Osteoblast (primary cell): ENCODE data around the gene FGF12. TPM values are rescaled to one million over a fixed set of nuclear protein-coding genes. Genes with fewer than 3 reads are reported as not detected.

ENCODE experiments used
- DNase-seq: peaks from one replicate; pipeline ENCODE4 v3.0.0; 2011; ENCODE audit warnings: low spot score, mixed read lengths; ENCODE audit not compliant: insufficient read length; ENCODE audit errors: missing footprints
- H2AFZ ChIP-seq: 2 replicates; pipeline ENCODE4 v1.6.0; 2011; ENCODE audit warnings: mild to moderate bottlenecking, low read length
- H3K27ac ChIP-seq: 2 replicates; pipeline ENCODE4 v1.5.1; 2011; ENCODE audit warnings: mild to moderate bottlenecking, low read depth, low read length, moderate library complexity
- H3K27me3 ChIP-seq: 2 replicates; pipeline ENCODE4 v1.6.0; 2012; ENCODE audit warnings: mild to moderate bottlenecking, control low read depth, inconsistent platforms, low read length, moderate library complexity; ENCODE audit not compliant: insufficient read depth
- H3K36me3 ChIP-seq: 2 replicates; pipeline ENCODE4 v1.5.1; 2011; ENCODE audit warnings: mild to moderate bottlenecking, low read length, control low read depth, moderate library complexity; ENCODE audit not compliant: insufficient read depth
- H3K4me1 ChIP-seq: 2 replicates; pipeline ENCODE4 v1.5.1; 2011; ENCODE audit warnings: mild to moderate bottlenecking, low read length, control low read depth, moderate library complexity; ENCODE audit not compliant: insufficient read depth
- H3K4me2 ChIP-seq: 2 replicates; pipeline ENCODE4 v1.6.0; 2011; ENCODE audit warnings: mild to moderate bottlenecking, low read length; ENCODE audit not compliant: insufficient read depth
- H3K4me3 ChIP-seq: fragments of 200-600 bp; sonication (generic); 3 replicates; pipeline ENCODE4 v1.5.1; 2012; ENCODE audit warnings: mild to moderate bottlenecking, low read length, inconsistent platforms; ENCODE audit not compliant: insufficient read depth
- H3K79me2 ChIP-seq: 2 replicates; pipeline ENCODE4 v1.6.0; 2012; ENCODE audit warnings: mild to moderate bottlenecking, low read length, control low read depth, inconsistent platforms; ENCODE audit not compliant: insufficient read depth
- H3K9me3 ChIP-seq: 2 replicates; pipeline ENCODE4 v1.5.1; 2011; ENCODE audit warnings: low read depth, low read length, control low read depth
- H4K20me1 ChIP-seq: 2 replicates; pipeline ENCODE4 v1.6.0; 2012; ENCODE audit warnings: mild to moderate bottlenecking, low read length, control low read depth; ENCODE audit not compliant: insufficient read depth
- total RNA-seq: library from RNA; depleted of rRNA; stranded (reverse); fragments of >200 nt; gene quantifications from 2 replicates; pipeline ENCODE4 v1.2.3, GENCODE V29; 2012
- TF ChIP-seq, protein P1 (sequence below): IDR thresholded peaks from 2 replicates; pipeline ENCODE4 v1.5.1; 2011; ENCODE audit warnings: mild to moderate bottlenecking, low read depth, low read length, moderate library complexity; ENCODE audit errors: extremely low read depth

FGF12 gene
- total RNA-seq, 1 donor: not detected

DNA sequence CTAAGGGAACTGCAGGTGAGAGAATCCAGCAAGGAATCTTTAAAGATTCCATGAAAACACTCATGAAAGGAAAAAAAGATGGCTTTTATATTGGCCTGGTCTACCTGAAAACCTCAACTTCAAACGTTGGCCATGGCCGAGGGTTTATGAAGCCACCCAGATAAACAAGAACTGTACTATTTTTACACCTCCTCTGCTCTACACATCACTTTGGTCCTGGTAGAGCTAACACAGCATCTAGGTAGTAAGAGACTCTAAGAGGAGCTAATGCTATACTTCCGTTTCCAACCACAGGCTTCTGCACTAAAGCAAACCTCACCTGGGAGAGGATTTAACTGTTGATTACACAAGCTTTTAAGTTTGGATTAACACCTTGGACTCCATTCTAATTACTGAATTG, 466.2 kb downstream of the FGF12 start:
- Histone ChIP-seq H3K4me2 (no peak overlapping the region), H3K27ac (no peak overlapping the region), H3K4me1 (no peaks in the 10 kb centered on the region), H3K4me3 (no peak overlapping the region), H3K36me3 (no peaks in the 10 kb centered on the region), H3K27me3 (no peaks in the 10 kb centered on the region), H3K79me2 (no peaks in the 10 kb centered on the region), H4K20me1 (no peaks in the 10 kb centered on the region), H3K9me3 (no peaks in the 10 kb centered on the region), H2AFZ (no peak overlapping the region)
- TF ChIP-seq, protein P1, sequence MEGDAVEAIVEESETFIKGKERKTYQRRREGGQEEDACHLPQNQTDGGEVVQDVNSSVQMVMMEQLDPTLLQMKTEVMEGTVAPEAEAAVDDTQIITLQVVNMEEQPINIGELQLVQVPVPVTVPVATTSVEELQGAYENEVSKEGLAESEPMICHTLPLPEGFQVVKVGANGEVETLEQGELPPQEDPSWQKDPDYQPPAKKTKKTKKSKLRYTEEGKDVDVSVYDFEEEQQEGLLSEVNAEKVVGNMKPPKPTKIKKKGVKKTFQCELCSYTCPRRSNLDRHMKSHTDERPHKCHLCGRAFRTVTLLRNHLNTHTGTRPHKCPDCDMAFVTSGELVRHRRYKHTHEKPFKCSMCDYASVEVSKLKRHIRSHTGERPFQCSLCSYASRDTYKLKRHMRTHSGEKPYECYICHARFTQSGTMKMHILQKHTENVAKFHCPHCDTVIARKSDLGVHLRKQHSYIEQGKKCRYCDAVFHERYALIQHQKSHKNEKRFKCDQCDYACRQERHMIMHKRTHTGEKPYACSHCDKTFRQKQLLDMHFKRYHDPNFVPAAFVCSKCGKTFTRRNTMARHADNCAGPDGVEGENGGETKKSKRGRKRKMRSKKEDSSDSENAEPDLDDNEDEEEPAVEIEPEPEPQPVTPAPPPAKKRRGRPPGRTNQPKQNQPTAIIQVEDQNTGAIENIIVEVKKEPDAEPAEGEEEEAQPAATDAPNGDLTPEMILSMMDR: no peak
- DNase-seq: no peak

DNA sequence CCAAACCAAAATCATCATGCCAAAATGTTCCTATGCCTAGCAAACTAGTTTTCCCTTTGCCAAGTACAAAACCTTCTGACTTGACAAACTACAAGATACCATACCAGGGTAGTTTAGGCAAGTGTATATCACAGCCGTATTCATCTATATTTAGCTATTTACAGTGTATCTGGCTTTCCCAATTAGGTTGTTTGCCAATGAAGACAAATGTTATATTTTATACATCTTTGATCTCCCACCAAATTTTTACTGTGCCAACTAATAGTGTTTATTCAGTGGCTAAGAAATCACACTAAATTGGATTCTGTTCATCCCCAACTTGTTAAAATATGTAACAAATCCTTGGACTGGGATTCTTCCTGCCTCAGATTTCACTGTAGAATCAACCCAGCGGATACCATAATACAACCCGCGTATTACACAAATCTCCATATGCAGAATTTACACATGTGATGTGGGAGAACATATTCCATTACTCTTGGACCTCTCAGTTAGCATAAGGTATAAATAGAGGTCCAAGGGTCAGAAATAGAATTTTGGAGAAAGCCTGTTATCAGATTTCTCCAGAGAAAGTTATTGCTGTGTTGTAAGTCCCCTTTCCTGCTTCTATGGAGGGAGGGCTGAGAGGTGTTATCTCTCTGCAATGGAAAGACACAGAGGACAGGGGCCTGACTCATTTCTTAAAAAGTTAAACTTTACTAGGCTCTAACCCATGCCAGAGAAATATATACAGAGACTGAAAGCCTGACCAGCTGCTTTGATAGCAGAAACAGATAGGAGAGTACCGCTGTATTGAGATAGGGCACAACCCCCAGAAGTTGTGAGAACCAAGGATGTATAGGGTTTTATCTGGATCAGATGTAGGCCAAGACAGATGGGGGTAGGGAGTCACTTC, 467.0 kb downstream of the FGF12 start:
- H3K9me3 ChIP-seq: no peaks in the 10 kb centered on the region
- H4K20me1 ChIP-seq: no peaks in the 10 kb centered on the region
- H3K4me1 ChIP-seq: no peaks in the 10 kb centered on the region
- TF ChIP-seq, protein P1: no peak
- no peaks in the 10 kb centered on the region for H3K79me2 ChIP-seq
- no peak overlapping the region for H3K4me3 ChIP-seq
- no peaks in the 10 kb centered on the region for H3K27me3 ChIP-seq
- no peak overlapping the region for H3K27ac ChIP-seq
- no peak overlapping the region for H3K4me2 ChIP-seq
- DNase-seq: no peak
- H2AFZ ChIP-seq: no peak overlapping the region
- no peaks in the 10 kb centered on the region for H3K36me3 ChIP-seq

DNA sequence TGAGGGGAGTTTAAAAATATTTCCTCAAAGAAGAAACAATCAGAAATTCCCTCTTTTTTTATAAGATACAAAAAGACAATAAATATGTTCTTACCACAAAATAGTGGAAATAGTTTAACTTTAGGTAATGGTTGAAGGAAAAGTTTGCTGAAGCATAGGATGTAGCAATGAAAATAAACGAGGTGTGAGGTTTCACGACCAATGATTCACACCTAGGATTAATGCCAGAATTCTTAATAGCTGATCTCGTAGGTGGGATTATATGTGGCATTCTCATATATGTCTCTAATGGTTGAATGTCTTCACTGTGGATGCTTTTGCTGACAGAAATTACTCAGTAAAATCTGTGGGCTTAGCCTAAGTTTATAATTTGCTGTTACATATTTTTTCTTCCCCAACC, 467.7 kb downstream of the FGF12 start:
- H3K4me2 ChIP-seq: no peak overlapping the region
- no peak overlapping the region for H2AFZ ChIP-seq
- H3K79me2 ChIP-seq: no peaks in the 10 kb centered on the region
- H4K20me1 ChIP-seq: no peaks in the 10 kb centered on the region
- H3K27me3 ChIP-seq: no peaks in the 10 kb centered on the region
- no peaks in the 10 kb centered on the region for H3K9me3 ChIP-seq
- H3K36me3 ChIP-seq: no peaks in the 10 kb centered on the region
- DNase-seq: no peak
- H3K4me1 ChIP-seq: no peaks in the 10 kb centered on the region
- TF ChIP-seq, protein P1: no peak
- H3K27ac ChIP-seq: no peak overlapping the region
- H3K4me3 ChIP-seq: no peak overlapping the region

DNA sequence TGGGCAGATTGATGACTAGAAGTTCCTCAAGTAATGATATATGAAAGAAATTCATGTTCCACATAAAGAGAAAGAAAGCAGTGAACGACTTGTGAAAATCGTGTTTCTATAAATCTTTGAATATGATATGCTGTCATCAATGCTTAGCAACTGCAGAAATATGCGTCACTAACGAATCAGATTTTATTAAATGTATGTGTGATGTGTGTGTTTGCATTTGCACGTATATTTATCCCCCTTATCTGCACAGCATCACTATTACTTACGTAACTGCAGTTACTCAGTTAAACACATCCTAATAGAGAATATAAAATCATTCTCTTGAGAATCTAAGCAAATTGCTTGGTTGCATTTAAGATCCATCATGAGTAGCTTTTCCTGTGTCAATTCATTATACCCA, 468.6 kb downstream of the FGF12 start:
- Histone ChIP-seq H2AFZ (no peak overlapping the region), H3K9me3 (no peaks in the 10 kb centered on the region), H3K36me3 (no peaks in the 10 kb centered on the region), H4K20me1 (no peaks in the 10 kb centered on the region), H3K4me1 (no peaks in the 10 kb centered on the region), H3K4me2 (no peak overlapping the region), H3K27ac (no peak overlapping the region), H3K79me2 (no peaks in the 10 kb centered on the region), H3K27me3 (no peaks in the 10 kb centered on the region), H3K4me3 (no peak overlapping the region)
- DNase-seq: no peak
- TF ChIP-seq, protein P1: no peak
